ENCODE measurements around the gene NAA80.
"Not testable (repeated sequence)": the region's sequence is repeated elsewhere in the genome, so short reads cannot be mapped to it uniquely, and the experiment has no call there.

The NAA80 gene

GRCh38 chr3:50269977-50270413 lies 29.2 kb downstream of the NAA80 start:
- DNase-seq (ENCODE audit: low read depth), result peak; percentile 58

- DNase-seq (ENCODE audit: low read depth), result no peak
Observed at GRCh38 chr3:50269460-50269859, 29.7 kb downstream of the NAA80 start.

- peak; percentile 29 for DNase-seq (ENCODE audit: low read depth)
Observed at GRCh38 chr3:50268703-50269451, 30.3 kb downstream of the NAA80 start, which contains the start of gene SEMA3B. SEMA3B (plus strand) TSS chr3:50269147; CDS start chr3:50269241, 94 bp downstream.

- DNase-seq (ENCODE audit: low read depth), result no peak
Observed at GRCh38 chr3:50268276-50268675, 30.9 kb downstream of the NAA80 start.

- no peak for DNase-seq (ENCODE audit: low read depth)
Observed at GRCh38 chr3:50267280-50267913, 31.8 kb downstream of the NAA80 start.

GRCh38 chr3:50266836-50267235 lies 32.4 kb downstream of the NAA80 start:
- DNase-seq (ENCODE audit: low read depth), result no peak

- no peak for DNase-seq (ENCODE audit: low read depth)
Observed at GRCh38 chr3:50266017-50266416, 33.2 kb downstream of the NAA80 start.

- no peak for DNase-seq (ENCODE audit: low read depth)
Observed at GRCh38 chr3:50265571-50265970, 33.6 kb downstream of the NAA80 start.

- no peak for DNase-seq (ENCODE audit: low read depth)
Observed at GRCh38 chr3:50264964-50265485, 34.2 kb downstream of the NAA80 start.

GRCh38 chr3:50264383-50264963 lies 34.7 kb downstream of the NAA80 start:
- DNase-seq (ENCODE audit: low read depth), result peak; percentile 95

- DNase-seq (ENCODE audit: low read depth), result no peak
Observed at GRCh38 chr3:50263478-50264382, 35.5 kb downstream of the NAA80 start.

GRCh38 chr3:50262778-50263177 lies 36.4 kb downstream of the NAA80 start:
- no peak for DNase-seq (ENCODE audit: low read depth)

- not testable (repeated sequence) for DNase-seq (ENCODE audit: low read depth)
Observed at GRCh38 chr3:50262200-50262599, 37.0 kb downstream of the NAA80 start.

GRCh38 chr3:50261505-50261904 lies 37.7 kb downstream of the NAA80 start:
- no peak for DNase-seq (ENCODE audit: low read depth)

GRCh38 chr3:50260942-50261441 lies 38.2 kb downstream of the NAA80 start:
- no peak for DNase-seq (ENCODE audit: low read depth)

- peak; percentile 73 for DNase-seq (ENCODE audit: low read depth)
Observed at GRCh38 chr3:50260027-50260941, 38.9 kb downstream of the NAA80 start.

GRCh38 chr3:50259432-50260026 lies 39.7 kb downstream of the NAA80 start:
- no peak for DNase-seq (ENCODE audit: low read depth)

- no peak for DNase-seq (ENCODE audit: low read depth)
Observed at GRCh38 chr3:50258979-50259378, 40.2 kb downstream of the NAA80 start.

- no peak for DNase-seq (ENCODE audit: low read depth)
Observed at GRCh38 chr3:50258029-50258680, 41.0 kb downstream of the NAA80 start.
